CD4-positive, alpha-beta T cell treated with Interleukin-15 for 4 hours (primary cell): ENCODE measurements around the gene B4GALT2.
A peak's percentile ranks its signal among the peaks of the same experiment; 100 is the strongest.

Source experiments
- DNase-seq: peaks from one replicate; pipeline ENCODE4 v3.0.0-alpha.2; 2020; ENCODE audit warnings: low spot score

The B4GALT2 gene

DNA sequence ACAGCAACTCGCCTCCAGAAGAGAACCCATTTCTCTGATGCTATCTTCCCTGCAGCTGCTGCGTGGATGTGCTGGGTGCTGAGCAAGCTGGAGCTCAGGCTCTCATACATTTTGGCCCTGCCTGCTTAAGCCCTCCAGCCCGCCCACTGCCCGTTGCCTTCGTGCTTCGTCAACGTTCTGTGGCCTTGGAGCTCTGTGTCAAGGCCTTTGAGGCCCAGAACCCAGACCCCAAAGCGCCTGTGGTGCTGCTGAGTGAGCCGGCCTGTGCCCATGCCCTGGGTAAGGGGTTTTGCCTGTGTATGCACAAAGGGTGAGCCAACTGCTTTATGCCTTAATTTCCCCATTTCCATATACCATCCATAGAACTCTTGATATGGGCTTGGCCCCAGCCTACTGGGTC, 8.1 kb upstream of the B4GALT2 start:
- DNase-seq, result no peak

- DNase-seq, result no peak
Measured at GRCh38 chr1:43971336-43971980, 7.6 kb upstream of the B4GALT2 start.

GRCh38 chr1:43973981-43974442, 5.0 kb upstream of the B4GALT2 start:
- DNase-seq, result no peak

DNA sequence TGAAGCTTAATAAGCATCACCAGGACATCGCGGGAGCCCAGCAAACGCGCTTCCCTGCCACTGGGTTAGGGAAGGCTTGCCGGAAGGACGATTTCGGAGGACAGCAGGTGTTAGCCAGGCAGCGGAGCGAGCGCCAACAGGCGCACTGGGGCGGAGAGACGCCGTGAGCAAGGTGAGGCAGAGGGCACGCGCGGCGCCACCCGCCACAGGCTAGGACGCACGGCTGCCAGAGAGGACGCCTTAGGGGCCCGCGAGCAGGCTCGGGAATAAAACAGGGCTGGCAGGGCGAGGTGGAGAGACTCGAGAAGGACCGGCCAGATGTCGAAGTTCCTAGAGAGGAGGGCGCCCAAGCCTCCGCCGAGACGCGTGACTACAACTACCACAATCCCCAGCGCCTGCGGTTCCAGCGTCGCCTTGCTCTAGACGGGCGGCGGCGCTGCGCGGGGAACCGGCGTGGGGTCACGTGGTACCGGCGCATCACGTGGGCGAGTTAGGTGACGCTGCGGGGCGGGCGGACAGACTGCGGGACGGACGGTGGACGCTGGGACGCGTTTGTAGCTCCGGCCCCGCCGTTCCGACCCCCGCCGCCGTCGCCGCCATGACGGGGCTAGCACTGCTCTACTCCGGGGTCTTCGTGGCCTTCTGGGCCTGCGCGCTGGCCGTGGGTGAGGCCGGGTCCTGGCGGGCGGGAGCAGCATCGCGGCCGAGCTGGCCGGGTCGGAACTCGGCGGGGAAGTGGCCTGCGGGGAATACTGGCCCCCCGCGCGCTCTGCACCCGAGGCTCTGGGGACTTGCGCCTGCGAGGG, 4.4 kb upstream of the B4GALT2 start, which contains the start of gene ATP6V0B:
Gene ATP6V0B, plus strand, starts transcription at position 518 of the 806 bp plus-strand sequence. Its CDS starts 81 bp downstream, at position 599.
- peak; percentile 89 for DNase-seq

DNA sequence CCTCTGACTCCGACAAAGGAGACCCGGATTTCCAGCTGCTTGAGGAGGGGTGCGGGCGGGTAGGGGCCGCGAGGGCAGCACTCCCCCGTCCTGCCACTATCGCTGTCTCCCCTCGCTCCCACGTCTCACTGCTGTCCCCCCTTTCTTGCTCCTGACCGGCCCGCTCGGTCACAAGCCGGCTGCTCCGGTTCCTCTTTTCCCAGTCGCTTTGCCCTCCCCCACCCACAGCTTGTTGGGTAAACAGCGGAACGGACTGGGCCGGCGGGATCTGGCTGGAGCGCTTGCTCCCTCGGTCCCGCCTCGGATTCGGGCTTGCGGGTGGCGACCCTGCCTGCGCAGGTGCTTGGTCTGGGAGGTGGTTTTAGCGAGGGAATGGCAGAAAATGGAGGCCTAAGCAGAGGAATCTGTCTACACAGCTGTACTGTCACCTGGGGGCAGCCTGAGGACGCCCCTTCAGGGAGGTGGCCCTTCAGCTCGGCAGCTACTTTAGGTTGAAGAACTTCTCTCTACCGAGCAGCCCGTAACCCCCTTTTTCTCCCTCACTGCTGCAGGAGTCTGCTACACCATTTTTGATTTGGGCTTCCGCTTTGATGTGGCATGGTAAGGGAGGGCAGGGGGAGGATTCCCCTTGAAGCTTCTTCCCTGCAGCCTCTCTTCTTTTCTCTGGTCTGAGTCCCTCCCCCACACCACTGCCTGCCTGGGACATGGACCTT, 3.6 kb upstream of the B4GALT2 start:
- peak; percentile 41 for DNase-seq

DNA sequence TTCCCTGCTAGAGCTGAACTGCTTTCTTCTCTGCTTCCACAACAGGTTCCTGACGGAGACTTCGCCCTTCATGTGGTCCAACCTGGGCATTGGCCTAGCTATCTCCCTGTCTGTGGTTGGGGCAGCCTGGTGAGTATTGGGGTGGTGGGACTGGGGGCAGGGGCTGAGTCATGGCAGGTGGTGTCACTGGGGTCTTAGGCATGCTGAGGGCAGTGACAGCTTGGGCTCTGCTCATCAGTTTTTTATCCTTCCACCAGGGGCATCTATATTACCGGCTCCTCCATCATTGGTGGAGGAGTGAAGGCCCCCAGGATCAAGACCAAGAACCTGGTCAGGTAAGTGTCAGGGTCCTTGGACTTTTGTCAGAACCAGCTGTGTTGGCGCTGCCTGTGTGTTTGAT, 3.0 kb upstream of the B4GALT2 start:
- DNase-seq, result no peak

- DNase-seq, result no peak
Measured at GRCh38 chr1:43976890-43977289, 2.1 kb upstream of the B4GALT2 start.

- no peak for DNase-seq
Measured at GRCh38 chr1:43977376-43978263, 1.4 kb upstream of the B4GALT2 start.

GRCh38 chr1:43978264-43978550, 803 bp upstream of the B4GALT2 start:
- DNase-seq, result no peak

DNA sequence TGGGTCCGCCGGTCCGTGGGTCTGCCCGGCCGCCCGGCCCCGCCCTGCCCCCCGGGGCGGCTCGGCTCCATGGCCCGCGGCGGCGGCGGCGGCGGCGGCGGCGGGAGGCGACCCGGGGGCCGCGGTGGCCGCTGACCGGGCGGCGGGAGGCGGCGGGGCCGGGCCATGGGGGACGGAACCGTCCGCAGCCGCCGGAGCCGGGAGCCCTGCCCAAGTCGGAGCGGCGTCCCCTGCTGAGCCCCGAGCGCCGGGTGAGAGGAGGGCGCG, 184 bp downstream of the B4GALT2 start:
- no peak for DNase-seq

DNA sequence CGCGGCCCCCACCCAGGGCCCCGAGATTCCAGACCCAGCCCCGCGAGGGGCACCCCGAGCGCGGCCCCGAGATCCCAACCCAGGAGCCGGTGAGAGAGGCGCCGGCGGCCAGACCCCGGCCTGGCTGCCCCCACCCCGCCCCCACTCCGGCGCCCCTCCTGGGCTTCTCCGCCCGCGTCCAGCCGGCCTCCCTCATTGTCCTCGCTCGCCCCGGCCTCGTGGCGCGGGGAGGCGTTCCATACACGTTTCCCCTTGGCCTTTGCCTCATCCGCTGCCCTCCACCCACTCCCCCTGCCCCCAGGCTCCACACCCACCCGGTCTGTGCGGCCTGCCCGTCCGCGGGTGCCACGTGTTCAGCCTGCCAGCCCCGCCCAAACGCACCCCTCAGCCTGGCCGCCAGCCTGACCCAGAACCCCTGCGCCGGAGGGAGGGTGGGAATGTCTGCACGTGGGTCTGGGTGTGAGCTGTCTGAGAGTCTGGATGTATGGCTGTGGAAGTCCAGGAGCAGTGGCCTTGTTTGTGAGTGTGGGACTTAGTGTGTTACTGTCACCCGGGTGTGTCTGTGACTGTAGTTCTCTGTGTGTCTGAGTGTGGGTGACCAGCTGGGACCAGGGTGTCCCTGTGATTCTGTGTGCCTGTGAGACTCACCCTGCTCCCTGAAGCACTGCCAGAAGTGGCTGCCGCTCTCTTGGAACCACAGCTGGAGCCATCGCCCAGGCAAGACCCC, 681 bp downstream of the B4GALT2 start:
- DNase-seq, result no peak

- no peak for DNase-seq
Measured at GRCh38 chr1:43980255-43981134, 1.5 kb downstream of the B4GALT2 start.

GRCh38 chr1:43981135-43981491, 2.1 kb downstream of the B4GALT2 start:
- no peak for DNase-seq

DNA sequence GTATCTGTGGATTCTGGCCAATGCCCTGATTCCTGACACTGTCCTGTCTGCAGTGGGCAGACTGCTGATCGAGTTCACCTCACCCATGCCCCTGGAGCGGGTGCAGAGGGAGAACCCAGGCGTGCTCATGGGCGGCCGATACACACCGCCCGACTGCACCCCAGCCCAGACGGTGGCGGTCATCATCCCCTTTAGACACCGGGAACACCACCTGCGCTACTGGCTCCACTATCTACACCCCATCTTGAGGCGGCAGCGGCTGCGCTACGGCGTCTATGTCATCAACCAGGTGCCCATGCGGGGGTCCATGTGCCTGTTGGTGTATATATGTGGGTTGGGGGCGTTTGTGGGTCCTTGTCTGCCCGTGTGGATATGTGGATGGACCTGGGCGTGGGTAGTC, 2.6 kb downstream of the B4GALT2 start:
- DNase-seq, result no peak

DNA sequence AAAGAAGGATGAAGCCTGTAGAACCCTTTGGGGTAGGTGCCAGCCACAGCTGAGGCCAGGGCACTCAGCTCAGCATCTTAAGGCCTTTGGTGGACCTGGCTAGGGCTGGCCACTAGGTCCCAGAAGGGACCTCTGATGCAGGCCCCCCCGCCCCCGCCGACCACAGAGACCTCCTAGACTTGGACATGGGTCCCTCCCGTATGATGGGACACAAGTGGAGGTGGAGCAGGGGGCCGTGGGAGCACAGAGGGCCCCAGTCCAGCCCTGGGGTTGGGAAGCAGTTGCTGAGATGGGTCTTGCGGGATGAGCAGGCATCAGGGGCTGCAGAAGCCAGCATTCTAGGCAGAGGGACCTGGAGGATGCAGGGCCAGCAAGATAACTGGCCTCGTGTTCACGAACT, 3.2 kb downstream of the B4GALT2 start:
- DNase-seq, result no peak

DNA sequence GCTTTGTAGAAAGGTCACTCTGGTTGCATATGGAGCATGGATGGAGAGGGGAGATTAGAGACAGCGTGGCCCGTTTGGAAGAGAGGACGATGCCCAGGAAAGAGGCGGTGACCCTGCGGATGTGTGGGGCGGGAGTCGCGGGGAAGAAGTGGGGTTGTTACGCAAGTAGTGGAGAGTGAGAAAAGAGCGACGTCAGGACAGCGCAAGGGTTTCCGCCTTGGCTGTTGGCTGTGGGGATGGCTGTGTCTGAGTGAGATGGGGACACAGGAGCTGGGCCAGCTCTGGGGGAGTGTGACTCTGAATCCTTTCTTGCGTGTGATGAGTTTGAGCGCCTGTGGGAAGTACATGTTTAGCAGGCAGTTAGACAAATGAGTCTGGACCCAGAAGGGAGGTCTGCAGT, 3.8 kb downstream of the B4GALT2 start:
- no peak for DNase-seq

GRCh38 chr1:43983253-43983899, 4.4 kb downstream of the B4GALT2 start:
- DNase-seq, result no peak

DNA sequence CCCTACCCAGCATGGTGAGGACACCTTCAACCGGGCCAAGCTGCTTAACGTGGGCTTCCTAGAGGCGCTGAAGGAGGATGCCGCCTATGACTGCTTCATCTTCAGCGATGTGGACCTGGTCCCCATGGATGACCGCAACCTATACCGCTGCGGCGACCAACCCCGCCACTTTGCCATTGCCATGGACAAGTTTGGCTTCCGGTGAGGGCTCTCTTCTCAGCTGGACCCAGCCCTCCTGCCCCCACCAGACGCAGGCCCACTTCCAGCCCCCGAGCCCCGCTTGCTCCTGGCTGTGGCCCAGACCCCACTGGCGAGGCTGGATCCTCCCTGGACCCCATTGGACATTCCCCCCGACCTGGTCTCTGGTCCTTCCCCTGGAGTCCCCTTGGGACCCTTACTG, 5.8 kb downstream of the B4GALT2 start:
- no peak for DNase-seq

DNA sequence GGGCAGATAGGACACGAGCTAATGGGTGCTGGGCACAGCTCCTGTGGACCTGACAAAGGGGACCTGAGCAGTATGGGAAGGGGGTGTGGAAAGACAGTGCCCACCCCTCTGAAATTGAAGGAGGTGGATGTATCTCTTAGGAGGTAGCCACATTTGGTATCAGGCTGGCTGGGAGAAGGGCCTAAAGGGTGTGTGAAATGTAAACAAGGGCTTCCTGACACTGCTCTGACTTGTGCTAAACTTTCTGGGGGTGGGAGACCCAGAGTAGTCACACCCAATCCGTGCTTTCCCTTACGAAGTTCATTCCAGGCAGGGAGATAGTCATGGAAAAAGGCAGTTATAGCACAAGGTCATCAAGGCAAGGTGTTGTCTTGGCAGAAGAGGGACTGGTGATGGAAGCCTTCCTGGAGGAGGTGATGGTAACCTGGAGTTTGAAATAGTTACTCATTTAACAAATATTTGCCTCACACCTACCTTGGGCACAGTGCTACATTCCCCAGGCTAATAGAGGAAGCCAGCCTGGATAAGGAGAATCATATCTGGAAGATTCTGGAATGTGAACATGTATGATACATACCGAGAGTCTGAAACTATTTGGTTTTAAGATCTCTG, 7.1 kb downstream of the B4GALT2 start:
- no peak for DNase-seq

DNA sequence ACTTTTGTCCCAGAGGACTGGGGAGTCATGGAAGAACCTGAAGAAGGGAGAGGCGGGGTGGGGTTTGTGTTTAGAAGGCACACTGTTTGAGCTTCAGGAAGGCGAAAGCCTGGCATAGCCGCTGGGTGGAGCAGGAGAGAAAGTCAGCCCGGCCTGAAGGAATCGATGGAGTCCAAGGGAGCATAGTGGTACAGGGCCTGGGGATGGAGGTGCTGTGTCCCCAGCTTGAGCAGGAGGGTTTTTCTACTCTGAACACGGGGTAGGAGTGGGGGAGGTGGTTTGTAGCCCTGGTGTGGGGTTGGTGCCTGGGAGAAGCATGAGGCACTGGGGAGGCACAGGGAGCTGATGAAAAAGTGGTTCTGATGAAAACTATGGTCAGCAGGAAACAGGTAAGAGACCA, 7.7 kb downstream of the B4GALT2 start:
- no peak for DNase-seq
